ENCODE measurements around the gene GARNL3.
A peak's percentile ranks its signal among the peaks of the same experiment; 100 is the strongest.

Gene GARNL3

GRCh38 chr9:127264462-127265219 is at the start of gene GARNL3:
Gene GARNL3, plus strand, starts transcription at chr9:127264774. Its CDS starts 104 bp downstream, at chr9:127264878.
- peak; percentile 60 for DNase-seq

- no peak for DNase-seq
These were observed 49.0 kb upstream of the GARNL3 start for GRCh38 chr9:127215268-127216209.

GRCh38 chr9:127216210-127216887 is 48.2 kb upstream of the GARNL3 start:
- DNase-seq = no peak

- no peak for DNase-seq
These were observed 47.7 kb upstream of the GARNL3 start for GRCh38 chr9:127216888-127217217.

GRCh38 chr9:127218818-127219217 is 45.8 kb upstream of the GARNL3 start:
- no peak for DNase-seq

GRCh38 chr9:127219520-127219919 is 45.1 kb upstream of the GARNL3 start:
- no peak for DNase-seq

- no peak for DNase-seq
These were observed 42.9 kb upstream of the GARNL3 start for GRCh38 chr9:127221695-127222094.

GRCh38 chr9:127222388-127223095 is 42.0 kb upstream of the GARNL3 start:
- no peak for DNase-seq

- no peak for DNase-seq
These were observed 41.3 kb upstream of the GARNL3 start for GRCh38 chr9:127223266-127223665.

- no peak for DNase-seq
These were observed 40.8 kb upstream of the GARNL3 start for GRCh38 chr9:127223810-127224177.

GRCh38 chr9:127224178-127224882 is 40.2 kb upstream of the GARNL3 start:
- peak; percentile 96 for DNase-seq

- peak; percentile 98 for DNase-seq
These were observed 39.5 kb upstream of the GARNL3 start for GRCh38 chr9:127224883-127225739.

GRCh38 chr9:127225801-127226625 is 38.6 kb upstream of the GARNL3 start:
- DNase-seq = peak; percentile 26

GRCh38 chr9:127229691-127230417 is 34.7 kb upstream of the GARNL3 start:
- no peak for DNase-seq

- DNase-seq = no peak
These were observed 32.9 kb upstream of the GARNL3 start for GRCh38 chr9:127231666-127232065.

- DNase-seq = no peak
These were observed 31.6 kb upstream of the GARNL3 start for GRCh38 chr9:127232833-127233549.

- DNase-seq = peak; percentile 59
These were observed 31.0 kb upstream of the GARNL3 start for GRCh38 chr9:127233550-127233949.

GRCh38 chr9:127233989-127234388 is 30.6 kb upstream of the GARNL3 start:
- DNase-seq = no peak

GRCh38 chr9:127237801-127238200 is 26.8 kb upstream of the GARNL3 start:
- DNase-seq = no peak
